ENCODE results near the gene OR4D9. TPM values are rescaled to one million over a fixed set of nuclear protein-coding genes. Genes with fewer than 3 reads are reported as not detected.

The OR4D9 gene
- total RNA-seq, 1 experiment from 2014 or later, result not detected

DNA sequence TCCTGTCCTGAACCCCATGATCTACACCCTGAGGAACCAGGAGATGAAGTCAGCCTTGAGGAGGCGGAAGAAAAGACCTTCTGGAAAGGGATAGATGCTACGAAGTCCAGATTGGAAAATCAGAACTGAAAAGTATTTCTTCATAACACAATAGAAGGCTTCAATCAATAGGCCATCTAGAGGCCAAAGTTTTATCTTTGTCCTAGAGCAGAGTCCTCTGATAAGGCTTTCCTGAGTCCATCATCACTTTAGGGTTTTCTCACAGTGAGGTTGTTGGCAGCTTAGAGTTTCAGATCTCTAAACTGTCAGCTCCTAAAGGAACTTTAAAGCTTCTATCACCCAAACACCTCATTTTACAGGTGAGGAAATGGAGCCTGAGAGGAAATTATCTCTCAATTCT lies 21.3 kb downstream of the OR4D9 start:
- H2BK12ac ChIP-seq (ENCODE audit: insufficient read length, low read depth, low read length), result no peak overlapping the region
- no peaks in the 10 kb centered on the region for H3K79me1 ChIP-seq (ENCODE audit: insufficient read depth, low read depth, low read length, poor library complexity, severe bottlenecking)
- H3K23ac ChIP-seq (ENCODE audit: insufficient read length, low read depth, low read length), result no peak overlapping the region
- WGBS (ENCODE audit: extremely low coverage, insufficient read length, low lambda C conversion rate), result no CpG with 5 or more reads among the region's 2 CpGs
- no peak overlapping the region for H2BK20ac ChIP-seq (ENCODE audit: low read depth, low read length, poor library complexity, severe bottlenecking)
- H3K27me3 ChIP-seq (ENCODE audit: insufficient read depth, low read length), result no peaks in the 10 kb centered on the region
- Mint-ChIP-seq H3K4me3 (no peak overlapping the region), H3K27ac (no peak overlapping the region), H3K4me1 (peaks cover 17 to 28% of the 10 kb centered on the region in 2 experiments), H3K9me3 (peaks cover 0 to 3% of the 10 kb centered on the region in 2 experiments; a peak in 1 of 5 replicates), H3K36me3 (ENCODE audit: insufficient read depth in 1 of 3, low read depth in 3 of 3) (no peaks in the 10 kb centered on the region), H3K27me3 (ENCODE audit: low read depth) (peaks cover 3% of the 10 kb centered on the region; the same call in 1 of the 2 replicates)
- no peak overlapping the region for H3K4me2 ChIP-seq (ENCODE audit: insufficient read depth, insufficient read length, low read length)
- no peak overlapping the region for H4K8ac ChIP-seq (replicated peaks; ENCODE audit: insufficient read length, low read depth, low read length)
- peaks cover 7% of the 10 kb centered on the region; the same call in 1 of the 2 replicates for H3K4me1 ChIP-seq (ENCODE audit: insufficient read depth, low read length)
- no peak overlapping the region for H2BK5ac ChIP-seq (ENCODE audit: insufficient read length, low read length)
- no peak overlapping the region for H4K5ac ChIP-seq (ENCODE audit: insufficient read length, low read depth, low read length)
- no peak overlapping the region for H2AK5ac ChIP-seq (ENCODE audit: insufficient read length, low read length)
- no peaks in the 10 kb centered on the region for H3K79me2 ChIP-seq (ENCODE audit: insufficient read depth, low read length)
- no peak overlapping the region for H2BK15ac ChIP-seq (ENCODE audit: low read depth, low read length)
- H3K27ac ChIP-seq (ENCODE audit: insufficient read length, low read depth, low read length), result no peak overlapping the region
- H3K9ac ChIP-seq (ENCODE audit: extremely low read depth, insufficient read length, low read length), result no peak overlapping the region
- no peak overlapping the region for H3K14ac ChIP-seq (ENCODE audit: insufficient read depth, low read length)
- no peaks in the 10 kb centered on the region for H3K9me3 ChIP-seq (ENCODE audit: control insufficient read depth, low read depth, low read length)
- no peak overlapping the region for H3T11ph ChIP-seq (ENCODE audit: low read length)
- H4K91ac ChIP-seq (ENCODE audit: insufficient read length, low read depth, low read length), result no peak overlapping the region
- peaks cover 2% of the 10 kb centered on the region for H3K23me2 ChIP-seq (ENCODE audit: insufficient read length, low read depth, low read length, poor library complexity, severe bottlenecking)
- no peaks in the 10 kb centered on the region for H4K20me1 ChIP-seq (ENCODE audit: control insufficient read depth, insufficient read depth, insufficient read length)
- no peak overlapping the region for H3K18ac ChIP-seq (ENCODE audit: insufficient read length, low read depth, low read length)
- no peak overlapping the region for H2AFZ ChIP-seq (ENCODE audit: low read length)
- TF ChIP-seq, protein P1, sequence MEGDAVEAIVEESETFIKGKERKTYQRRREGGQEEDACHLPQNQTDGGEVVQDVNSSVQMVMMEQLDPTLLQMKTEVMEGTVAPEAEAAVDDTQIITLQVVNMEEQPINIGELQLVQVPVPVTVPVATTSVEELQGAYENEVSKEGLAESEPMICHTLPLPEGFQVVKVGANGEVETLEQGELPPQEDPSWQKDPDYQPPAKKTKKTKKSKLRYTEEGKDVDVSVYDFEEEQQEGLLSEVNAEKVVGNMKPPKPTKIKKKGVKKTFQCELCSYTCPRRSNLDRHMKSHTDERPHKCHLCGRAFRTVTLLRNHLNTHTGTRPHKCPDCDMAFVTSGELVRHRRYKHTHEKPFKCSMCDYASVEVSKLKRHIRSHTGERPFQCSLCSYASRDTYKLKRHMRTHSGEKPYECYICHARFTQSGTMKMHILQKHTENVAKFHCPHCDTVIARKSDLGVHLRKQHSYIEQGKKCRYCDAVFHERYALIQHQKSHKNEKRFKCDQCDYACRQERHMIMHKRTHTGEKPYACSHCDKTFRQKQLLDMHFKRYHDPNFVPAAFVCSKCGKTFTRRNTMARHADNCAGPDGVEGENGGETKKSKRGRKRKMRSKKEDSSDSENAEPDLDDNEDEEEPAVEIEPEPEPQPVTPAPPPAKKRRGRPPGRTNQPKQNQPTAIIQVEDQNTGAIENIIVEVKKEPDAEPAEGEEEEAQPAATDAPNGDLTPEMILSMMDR (conservative IDR thresholded peaks at IDR 0.05), result no peak
- H2BK120ac ChIP-seq (ENCODE audit: low read depth, low read length, poor library complexity, severe bottlenecking), result no peak overlapping the region
- H3K56ac ChIP-seq (ENCODE audit: insufficient read length, low read depth, low read length), result no peak overlapping the region
- no peak overlapping the region for H3K4ac ChIP-seq (ENCODE audit: low read depth, low read length)
- DNase-seq, result no peak

All from H9 (cell line).